Keratinocyte (primary cell): ENCODE results near the gene BAG5.

Experiments
- CTCF ChIP-seq, 3 experiments: IDR thresholded peaks in 1 of 3; conservative IDR thresholded peaks in 1 of 3; optimal IDR thresholded peaks in 1 of 3; 2 replicates in 2 of 3; 3 replicates in 1 of 3; pipeline versions ENCODE3 to v1.5.1; 2011; ENCODE audit warnings: low read length in 3 of 3, mild to moderate bottlenecking in 3 of 3, moderate library complexity in 2 of 3, control low read depth in 1 of 3, inconsistent platforms in 1 of 3; ENCODE audit not compliant: insufficient read depth in 2 of 3; ENCODE audit errors: extremely low read depth in 1 of 3
- EZH2 ChIP-seq: IDR thresholded peaks from one replicate; pipeline ENCODE4 v1.6.1; 2012; ENCODE audit warnings: inconsistent platforms, mild to moderate bottlenecking, low read length, moderate library complexity

- TF ChIP-seq CTCF (optimal IDR thresholded peaks at IDR 0.05 in 1 of 3, IDR thresholded peaks at IDR 0.05 in 1 of 3, conservative IDR thresholded peaks at IDR 0.05 in 1 of 3; ENCODE audit: extremely low read depth in 1 of 3, insufficient read depth in 2 of 3, low read length in 3 of 3) = no peak
- no peak for TF ChIP-seq EZH2
Measured at GRCh38 chr14:103530390-103530789, 32.1 kb downstream of the BAG5 start.
